ENCODE data around the gene PITPNC1. TPM values are rescaled to one million over a fixed set of nuclear protein-coding genes. Genes with fewer than 3 reads are reported as not detected.
"Not testable (repeated sequence)": the region's sequence is repeated elsewhere in the genome, so short reads cannot be mapped to it uniquely, and the experiment has no call there.

PITPNC1 gene
- total RNA-seq, 2 donors from 2014 or later, result 73.9 to 81.9 TPM

DNA sequence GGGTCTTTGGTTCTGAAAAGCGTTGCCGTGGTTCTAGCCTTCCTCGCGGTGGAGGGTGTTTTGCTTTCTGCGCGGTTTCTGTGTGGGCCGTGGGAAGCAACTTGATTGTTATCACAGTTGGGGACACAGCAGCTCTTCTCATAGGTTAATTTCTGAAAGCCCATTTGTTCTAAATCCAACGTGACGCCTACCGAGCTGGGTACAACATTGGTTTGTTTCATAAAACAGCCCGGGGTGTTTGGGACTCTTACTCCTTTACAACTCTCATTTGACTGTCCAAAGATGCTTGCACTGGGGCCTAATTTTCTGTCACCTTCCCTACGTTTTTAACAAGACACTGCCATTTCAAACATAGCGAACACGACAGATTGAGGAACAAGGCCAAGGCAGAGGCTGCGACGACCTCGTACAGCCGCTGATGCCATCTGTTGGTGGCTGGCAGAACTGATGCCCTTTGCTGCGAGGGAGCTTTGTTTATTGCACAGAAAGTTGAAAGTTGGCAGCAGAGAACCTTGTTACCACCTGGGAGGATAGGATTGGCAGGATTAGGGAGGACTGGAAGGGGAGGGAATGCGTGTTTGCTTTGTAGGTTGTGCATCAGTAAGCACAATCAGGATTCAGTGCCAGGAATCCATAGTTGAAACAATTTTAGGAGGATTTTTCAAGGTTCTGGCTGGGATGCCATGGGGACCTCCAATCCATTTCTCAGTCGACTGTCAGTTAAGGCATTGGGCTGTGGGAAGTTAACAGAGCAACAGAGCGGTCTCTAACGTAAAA, 98.3 kb downstream of the PITPNC1 start:
- H3K4me3 Mint-ChIP-seq, result peak overlapping the region; percentile 80
- peak; percentile 85 for DNase-seq (ENCODE audit: low spot score)
- peaks cover 5% of the 10 kb centered on the region for H3K9me3 Mint-ChIP-seq
- H3K36me3 Mint-ChIP-seq, result peaks cover 6% of the 10 kb centered on the region
- ATAC-seq, result peak; percentile 80 to 90
- no peaks in the 10 kb centered on the region for H3K27me3 Mint-ChIP-seq
- H3K4me1 Mint-ChIP-seq (ENCODE audit: low read depth in 2 of 2), result peaks cover 46 to 60% of the 10 kb centered on the region in 2 donors
- peak overlapping the region; percentile 74 to 89 for H3K27ac Mint-ChIP-seq

DNA sequence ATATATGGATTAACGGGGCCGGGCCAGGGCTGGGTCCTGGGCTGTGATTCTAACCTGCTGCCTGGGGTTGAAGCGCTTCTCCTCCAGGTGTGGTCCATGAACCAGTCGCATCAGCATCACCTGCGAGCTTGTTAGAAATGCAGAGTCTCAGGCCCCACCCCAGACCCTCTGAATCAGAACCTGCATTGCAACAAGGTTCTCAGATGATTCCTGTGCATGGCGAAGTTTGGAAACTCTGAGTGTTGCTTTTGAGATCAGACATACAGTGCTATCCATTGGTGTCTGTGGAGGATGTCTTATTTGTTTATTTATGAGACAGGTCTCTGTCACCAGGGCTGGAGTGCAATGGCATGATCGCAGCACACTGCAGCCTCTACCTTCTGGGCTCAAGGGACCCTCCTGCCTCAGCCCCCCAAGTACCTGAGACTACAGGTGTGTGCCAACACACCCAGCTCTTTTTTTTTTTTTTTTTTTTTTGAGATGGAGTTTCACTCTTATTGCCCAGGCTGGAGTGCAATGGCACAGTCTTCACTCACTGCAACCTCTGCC, 99.8 kb downstream of the PITPNC1 start:
- Mint-ChIP-seq H3K4me3 (no peak overlapping the region), H3K4me1 (ENCODE audit: low read depth in 2 of 2) (peaks cover 46 to 60% of the 10 kb centered on the region in 2 donors), H3K27me3 (no peaks in the 10 kb centered on the region), H3K36me3 (peaks cover 2% of the 10 kb centered on the region), H3K9me3 (peaks cover 2% of the 10 kb centered on the region), H3K27ac (peak overlapping the region in 1 of 2 donors; percentile 96)
- ATAC-seq (no peak), DNase-seq (ENCODE audit: low spot score) (no peak)

DNA sequence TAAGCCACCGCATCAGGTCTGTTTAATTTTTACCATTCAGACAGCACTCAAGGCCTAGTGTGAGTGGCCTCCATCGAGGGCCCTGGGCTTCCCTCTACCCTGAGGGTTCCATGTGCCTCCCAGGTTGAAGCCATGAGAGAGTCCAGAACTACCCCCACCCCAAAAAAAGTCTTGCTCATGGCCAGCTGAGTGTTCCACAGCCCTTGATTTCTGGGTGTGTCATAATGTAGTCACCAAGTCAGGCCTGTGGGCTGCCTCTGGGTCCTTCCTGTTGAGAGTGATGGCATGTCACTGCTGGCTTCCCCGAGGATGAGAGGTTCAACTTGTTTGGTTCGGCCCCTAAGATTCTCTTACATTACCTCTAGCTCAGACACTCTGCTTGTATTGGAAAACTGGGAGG, 100.6 kb downstream of the PITPNC1 start:
- no peaks in the 10 kb centered on the region for H3K36me3 Mint-ChIP-seq
- H3K9me3 Mint-ChIP-seq, result no peaks in the 10 kb centered on the region
- ATAC-seq, result peak; percentile 79 to 92

DNA sequence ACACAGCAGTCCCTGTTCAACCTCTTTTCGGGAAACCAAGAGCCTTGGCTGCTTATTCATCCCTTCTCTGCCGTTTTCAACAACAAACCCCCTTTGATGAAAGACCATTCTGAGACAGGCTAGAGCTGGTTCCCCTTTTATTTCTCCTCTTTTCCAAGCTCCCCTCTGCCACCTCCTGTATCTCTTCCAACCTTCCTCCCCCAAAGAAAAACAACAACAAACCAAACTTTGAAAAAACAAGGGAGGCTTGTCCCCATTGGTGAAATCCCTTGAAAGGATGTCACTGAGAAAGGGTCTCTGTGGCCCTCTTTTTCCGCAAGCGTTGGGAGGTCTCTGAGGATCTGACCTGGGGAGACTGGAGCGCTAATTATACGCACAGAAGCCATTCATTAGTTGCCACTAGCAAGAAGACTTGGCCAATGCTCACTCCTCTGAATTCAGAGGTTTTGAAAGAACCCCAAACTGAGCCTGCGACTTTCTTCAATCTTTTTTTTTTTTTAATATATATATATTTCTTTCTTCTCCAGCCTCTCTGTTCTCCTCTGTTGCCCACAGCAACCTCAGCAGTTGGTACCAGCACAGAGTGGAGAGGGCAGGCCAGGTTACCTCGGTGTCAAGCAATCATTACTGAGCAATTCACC, 101.4 kb downstream of the PITPNC1 start:
- Mint-ChIP-seq H3K4me1 (ENCODE audit: low read depth in 2 of 2) (peaks cover 50 to 66% of the 10 kb centered on the region in 2 donors), H3K27me3 (no peaks in the 10 kb centered on the region), H3K27ac (peak overlapping the region; percentile 85 to 96), H3K9me3 (no peaks in the 10 kb centered on the region), H3K4me3 (peak overlapping the region; percentile 88), H3K36me3 (no peaks in the 10 kb centered on the region)
- no peak for ATAC-seq
- no peak for DNase-seq (ENCODE audit: low spot score)

More for the DNA sequence above, 100.6 kb downstream of the PITPNC1 start:
- H3K4me1 Mint-ChIP-seq (ENCODE audit: low read depth in 2 of 2), result peaks cover 50 to 65% of the 10 kb centered on the region in 2 donors
- H3K27me3 Mint-ChIP-seq, result no peaks in the 10 kb centered on the region
- H3K27ac Mint-ChIP-seq, result peak overlapping the region; percentile 85 to 96
- peak; percentile 64 for DNase-seq (ENCODE audit: low spot score)
- peak overlapping the region; percentile 88 for H3K4me3 Mint-ChIP-seq

DNA sequence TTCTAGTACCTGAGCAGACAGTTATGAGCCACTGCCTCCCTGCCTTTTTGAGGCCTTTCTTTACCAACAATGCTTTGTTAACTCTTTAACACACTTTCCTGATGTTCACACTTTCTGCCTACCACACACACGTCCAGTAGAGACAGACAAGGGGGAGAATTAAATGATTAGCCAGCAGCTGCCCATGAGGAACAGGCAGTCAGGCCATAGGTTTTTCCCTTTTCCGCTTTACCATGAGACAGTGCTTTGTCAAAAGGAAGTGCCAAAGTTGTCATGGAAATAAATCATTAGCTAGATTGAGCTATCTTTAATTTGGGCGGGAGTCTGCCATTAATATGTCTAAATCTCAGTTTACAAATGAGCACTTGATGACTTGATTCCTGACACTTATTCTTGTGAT, 102.1 kb downstream of the PITPNC1 start:
- H3K4me1 Mint-ChIP-seq (ENCODE audit: low read depth in 2 of 2), result peaks cover 47 to 61% of the 10 kb centered on the region in 2 donors
- H3K4me3 Mint-ChIP-seq, result peak overlapping the region; percentile 88
- H3K27me3 Mint-ChIP-seq, result no peaks in the 10 kb centered on the region
- peak overlapping the region; percentile 85 to 96 for H3K27ac Mint-ChIP-seq
- ATAC-seq (no peak), DNase-seq (ENCODE audit: low spot score) (no peak)
- no peaks in the 10 kb centered on the region for H3K36me3 Mint-ChIP-seq
- H3K9me3 Mint-ChIP-seq, result no peaks in the 10 kb centered on the region

DNA sequence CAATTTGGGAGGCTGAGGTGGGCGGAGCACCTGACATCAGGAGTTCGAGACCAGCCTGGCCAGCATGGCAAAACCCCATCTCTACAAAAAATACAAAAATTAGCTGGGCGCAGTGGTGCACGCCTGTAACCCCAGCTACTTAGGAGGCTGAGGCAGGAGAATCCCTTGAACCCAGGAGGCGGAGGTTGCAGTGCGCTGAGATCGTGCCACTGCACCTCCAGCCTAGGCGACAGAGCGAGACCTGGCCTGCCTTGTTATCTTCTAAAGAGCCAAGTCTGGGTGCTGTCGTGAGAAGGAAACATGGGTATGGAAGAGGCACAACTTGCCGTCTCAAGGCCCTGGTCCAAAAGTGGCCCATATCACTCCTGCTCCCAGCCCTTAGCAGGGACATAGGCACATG, 103.9 kb downstream of the PITPNC1 start:
- not testable (repeated sequence) for ATAC-seq; H3K27me3 Mint-ChIP-seq; H3K9me3 Mint-ChIP-seq; H3K36me3 Mint-ChIP-seq; H3K4me3 Mint-ChIP-seq; DNase-seq (ENCODE audit: low spot score)
- peaks cover 35 to 55% of the 10 kb centered on the region in 2 donors for H3K4me1 Mint-ChIP-seq (ENCODE audit: low read depth in 2 of 2)
- peak overlapping the region in 1 of 2 donors; percentile 85 for H3K27ac Mint-ChIP-seq

DNA sequence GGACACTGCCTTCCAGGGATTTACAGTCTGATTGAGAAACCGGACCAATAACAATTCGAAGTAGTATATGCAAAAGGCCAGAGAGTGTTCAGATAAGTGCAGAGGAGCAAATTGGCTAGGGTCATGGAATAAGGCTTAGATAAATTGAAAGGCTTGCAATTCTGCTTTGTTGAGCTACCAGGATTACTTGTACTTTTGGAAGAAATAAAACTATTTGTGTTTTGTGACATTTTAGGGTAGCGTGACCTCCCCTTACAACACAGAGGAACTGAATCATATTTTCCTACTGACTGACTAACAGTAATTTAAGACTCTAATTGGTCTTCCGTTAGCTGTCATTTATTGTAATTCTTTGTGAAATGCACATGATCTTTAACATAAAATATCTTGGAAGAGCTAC, 104.7 kb downstream of the PITPNC1 start:
- Mint-ChIP-seq H3K27me3 (no peaks in the 10 kb centered on the region), H3K9me3 (no peaks in the 10 kb centered on the region), H3K36me3 (no peaks in the 10 kb centered on the region), H3K27ac (peak overlapping the region; percentile 83 to 85), H3K4me3 (peak overlapping the region; percentile 39), H3K4me1 (ENCODE audit: low read depth in 2 of 2) (peaks cover 43 to 62% of the 10 kb centered on the region in 2 donors)
- ATAC-seq, result no peak
- DNase-seq (ENCODE audit: low spot score), result no peak

DNA sequence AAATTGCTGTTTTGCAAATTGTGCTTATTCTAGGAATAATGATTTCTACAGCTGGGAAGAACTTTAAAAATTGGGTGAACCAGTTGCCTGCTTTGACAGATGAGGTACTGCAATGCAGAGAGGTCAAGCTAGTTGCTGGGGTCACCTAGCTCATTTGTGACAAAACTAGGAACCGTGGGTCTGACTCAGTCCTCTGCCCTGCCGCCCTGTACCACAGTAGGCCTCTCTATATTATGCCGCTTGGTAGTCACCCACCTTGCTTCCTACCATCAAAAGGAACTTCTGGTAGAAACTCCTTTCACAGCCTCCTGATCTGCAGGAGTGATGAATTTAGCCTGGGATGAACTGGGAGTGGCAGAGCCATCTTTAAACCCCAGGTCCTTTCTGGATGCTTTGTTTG, 105.7 kb downstream of the PITPNC1 start:
- Mint-ChIP-seq H3K4me1 (ENCODE audit: low read depth in 2 of 2) (peaks cover 49 to 68% of the 10 kb centered on the region in 2 donors), H3K4me3 (peak overlapping the region; percentile 55), H3K27ac (peak overlapping the region; percentile 83 to 85), H3K27me3 (no peaks in the 10 kb centered on the region), H3K9me3 (no peaks in the 10 kb centered on the region), H3K36me3 (no peaks in the 10 kb centered on the region)
- ATAC-seq, result no peak
- no peak for DNase-seq (ENCODE audit: low spot score)

DNA sequence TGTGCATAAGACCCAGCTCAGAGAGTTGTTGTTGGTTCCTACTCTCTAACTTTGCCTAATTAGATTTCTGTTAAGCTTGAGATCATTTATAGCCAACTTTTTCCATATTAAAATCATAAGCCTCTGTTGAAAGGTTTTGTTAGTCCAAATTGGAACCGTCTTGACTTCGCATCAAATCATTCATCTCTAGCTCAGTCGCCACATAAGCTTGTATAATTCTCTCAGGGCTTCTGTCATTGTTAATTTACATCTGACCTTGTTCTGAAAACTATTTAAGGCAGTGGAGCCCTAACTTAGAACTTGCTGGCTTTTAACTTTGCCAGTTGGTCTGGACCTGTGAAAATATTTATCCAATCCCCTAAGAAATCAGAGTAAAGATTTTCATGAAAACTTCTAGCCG, 107.2 kb downstream of the PITPNC1 start:
- ATAC-seq (no peak), DNase-seq (ENCODE audit: low spot score) (no peak)
- peaks cover 43 to 61% of the 10 kb centered on the region in 2 donors for H3K4me1 Mint-ChIP-seq (ENCODE audit: low read depth in 2 of 2)
- no peaks in the 10 kb centered on the region for H3K27me3 Mint-ChIP-seq
- no peak overlapping the region for H3K4me3 Mint-ChIP-seq
- H3K36me3 Mint-ChIP-seq, result no peaks in the 10 kb centered on the region
- H3K27ac Mint-ChIP-seq, result peak overlapping the region in 1 of 2 donors; percentile 25
- H3K9me3 Mint-ChIP-seq, result no peaks in the 10 kb centered on the region

DNA sequence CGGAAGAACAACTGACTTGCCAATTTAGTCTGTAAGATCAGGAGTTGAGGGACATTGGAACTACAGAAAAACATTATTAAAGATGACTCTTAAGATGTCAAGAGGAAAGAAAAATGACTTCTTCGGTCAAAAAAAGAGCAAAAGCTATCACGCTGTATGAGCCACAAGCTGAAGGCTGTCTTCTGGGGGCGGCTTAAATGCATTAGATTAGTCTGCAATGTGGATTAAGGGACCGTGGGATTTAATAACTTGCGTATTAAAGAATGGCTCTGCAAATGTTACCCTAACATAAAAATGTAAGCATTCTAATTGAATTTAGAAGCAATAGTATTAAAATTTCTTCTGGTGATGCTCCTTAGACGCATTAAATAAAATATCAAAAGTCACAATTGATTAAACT, 108.6 kb downstream of the PITPNC1 start:
- DNase-seq (ENCODE audit: low spot score), result no peak
- Mint-ChIP-seq H3K27ac (peak overlapping the region; percentile 83 to 87), H3K4me3 (no peak overlapping the region), H3K4me1 (ENCODE audit: low read depth in 2 of 2) (peaks cover 53 to 66% of the 10 kb centered on the region in 2 donors), H3K27me3 (no peaks in the 10 kb centered on the region), H3K9me3 (no peaks in the 10 kb centered on the region), H3K36me3 (no peaks in the 10 kb centered on the region)
- no peak for ATAC-seq

DNA sequence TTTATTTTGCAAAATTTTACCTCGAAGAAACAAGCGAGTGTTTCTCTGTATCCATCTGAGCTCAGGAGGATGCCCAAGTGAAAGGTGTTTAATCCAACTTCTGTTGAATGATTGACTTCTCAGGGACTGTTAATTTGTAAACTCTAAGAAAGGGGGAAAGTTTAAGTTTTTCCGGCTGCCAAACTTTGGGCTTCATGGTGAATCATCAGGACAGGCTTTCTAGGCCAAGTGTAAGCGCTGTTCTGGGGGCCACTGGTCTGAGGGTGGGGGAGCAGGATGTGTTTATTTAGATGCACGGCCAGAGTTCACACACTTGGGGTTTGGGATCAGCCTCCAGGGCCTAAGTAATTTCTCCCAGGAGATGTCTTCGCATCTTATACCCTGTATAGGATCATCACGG, 110.4 kb downstream of the PITPNC1 start:
- Mint-ChIP-seq H3K4me3 (peak overlapping the region; percentile 77), H3K27ac (peak overlapping the region; percentile 83 to 87), H3K4me1 (ENCODE audit: low read depth in 2 of 2) (peaks cover 60 to 75% of the 10 kb centered on the region in 2 donors), H3K36me3 (no peaks in the 10 kb centered on the region), H3K27me3 (no peaks in the 10 kb centered on the region), H3K9me3 (no peaks in the 10 kb centered on the region)
- DNase-seq (ENCODE audit: low spot score) (no peak), ATAC-seq (no peak)

DNA sequence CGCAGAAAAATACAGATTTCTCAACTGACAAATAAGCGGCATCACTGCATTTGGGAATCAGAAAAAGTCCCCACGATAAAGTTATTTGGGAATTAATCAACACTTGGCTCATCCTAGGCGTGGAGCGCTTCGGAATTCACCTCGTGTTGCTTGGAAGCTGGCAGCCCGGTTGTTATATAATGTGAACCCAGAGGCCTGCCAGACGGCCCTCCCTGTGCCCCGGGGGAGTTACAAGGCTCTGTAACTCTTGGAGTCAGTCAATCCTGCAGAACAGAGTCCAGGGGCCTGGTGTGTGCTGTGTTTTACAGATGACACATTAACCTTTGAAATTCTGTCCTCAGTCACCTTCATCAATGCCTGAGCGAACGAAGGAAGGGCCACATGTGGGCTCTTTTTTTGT, 111.1 kb downstream of the PITPNC1 start:
- Mint-ChIP-seq H3K36me3 (no peaks in the 10 kb centered on the region), H3K9me3 (no peaks in the 10 kb centered on the region), H3K4me1 (ENCODE audit: low read depth in 2 of 2) (peaks cover 63 to 77% of the 10 kb centered on the region in 2 donors), H3K27me3 (no peaks in the 10 kb centered on the region), H3K4me3 (no peak overlapping the region), H3K27ac (peak overlapping the region; percentile 83 to 87)
- ATAC-seq, result no peak
- DNase-seq (ENCODE audit: low spot score), result no peak

DNA sequence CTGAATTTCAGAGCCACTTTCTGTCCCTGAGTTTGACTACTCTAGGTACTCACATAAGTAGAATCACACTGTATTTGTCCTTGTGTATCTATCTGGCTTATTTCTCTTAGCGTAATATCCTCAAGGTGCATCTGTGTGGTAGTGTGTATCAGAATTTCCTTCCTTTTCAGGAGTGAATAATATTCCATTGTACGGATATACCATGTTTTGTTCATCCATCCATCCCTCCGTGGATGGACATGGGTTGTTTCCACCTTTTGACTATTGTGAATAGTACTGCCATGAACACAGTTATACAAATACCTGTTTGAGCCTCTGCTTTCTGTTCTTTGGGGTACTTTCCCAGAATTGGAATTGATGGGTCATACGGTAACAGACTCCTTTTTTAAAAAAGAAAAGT, 111.7 kb downstream of the PITPNC1 start:
- Mint-ChIP-seq H3K27me3 (no peaks in the 10 kb centered on the region), H3K9me3 (no peaks in the 10 kb centered on the region), H3K4me3 (peak overlapping the region; percentile 25), H3K36me3 (no peaks in the 10 kb centered on the region), H3K4me1 (ENCODE audit: low read depth in 2 of 2) (peaks cover 67 to 83% of the 10 kb centered on the region in 2 donors), H3K27ac (peak overlapping the region; percentile 28 to 73)
- ATAC-seq (no peak), DNase-seq (ENCODE audit: low spot score) (no peak)

DNA sequence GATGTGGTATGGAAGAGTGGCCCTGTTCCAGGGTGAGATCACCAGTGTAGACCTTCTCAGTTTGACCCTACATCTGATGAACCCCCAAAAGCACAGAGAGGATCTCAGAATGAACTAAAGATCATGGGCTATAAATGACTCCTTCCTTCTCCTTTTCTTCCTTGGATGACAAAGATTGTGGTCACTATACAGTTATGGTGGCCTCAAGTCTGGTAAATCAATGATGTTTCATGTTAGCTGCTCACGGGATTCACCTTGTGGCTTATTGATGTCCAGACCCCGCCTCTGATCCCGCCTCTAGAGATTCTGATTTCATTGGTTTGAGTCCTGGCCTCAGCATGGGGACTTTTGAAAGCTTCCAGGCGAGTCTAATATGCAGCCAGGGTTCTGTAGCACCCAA, 112.2 kb downstream of the PITPNC1 start:
- no peak for DNase-seq (ENCODE audit: low spot score)
- Mint-ChIP-seq H3K4me3 (peak overlapping the region; percentile 25), H3K36me3 (no peaks in the 10 kb centered on the region), H3K4me1 (ENCODE audit: low read depth in 2 of 2) (peaks cover 69 to 86% of the 10 kb centered on the region in 2 donors), H3K9me3 (no peaks in the 10 kb centered on the region), H3K27ac (peak overlapping the region; percentile 28 to 73), H3K27me3 (no peaks in the 10 kb centered on the region)
- ATAC-seq, result peak in 1 of 2 donors; percentile 44
